Activated naive CD4-positive, alpha-beta T cell treated with anti-CD3 and anti-CD28 coated beads, Interleukin-2, amount 50 U/mL, for 24 hours (primary cell): Measurements from ENCODE around the gene GRIP1.

Experiments
- H3K27ac Mint-ChIP-seq: one replicate; pipeline ENCODE4 v1.8.0; 2021; ENCODE audit warnings: mild to moderate bottlenecking, mixed read lengths
- H3K27me3 Mint-ChIP-seq: one replicate; pipeline ENCODE4 v1.8.0; 2021; ENCODE audit warnings: mixed read lengths
- H3K36me3 Mint-ChIP-seq: one replicate; pipeline ENCODE4 v1.8.0; 2021; ENCODE audit warnings: mixed read lengths
- H3K4me1 Mint-ChIP-seq: one replicate; pipeline ENCODE4 v1.8.0; 2021; ENCODE audit warnings: mixed read lengths
- H3K4me3 Mint-ChIP-seq: one replicate; pipeline ENCODE4 v1.8.0; 2021; ENCODE audit warnings: mild to moderate bottlenecking, mixed read lengths
- H3K9me3 Mint-ChIP-seq: one replicate; pipeline ENCODE4 v1.8.0; 2021; ENCODE audit warnings: mixed read lengths

The GRIP1 gene

GRCh38 chr12:66640691-66641460, 38.0 kb downstream of the GRIP1 start:
- Mint-ChIP-seq H3K9me3 (no peaks in the 10 kb centered on the region), H3K36me3 (no peaks in the 10 kb centered on the region), H3K27me3 (peaks cover 1% of the 10 kb centered on the region), H3K27ac (no peak overlapping the region), H3K4me3 (no peak overlapping the region), H3K4me1 (no peaks in the 10 kb centered on the region)

- Mint-ChIP-seq H3K27me3 (peaks cover 1% of the 10 kb centered on the region), H3K27ac (no peak overlapping the region), H3K4me1 (no peaks in the 10 kb centered on the region), H3K36me3 (no peaks in the 10 kb centered on the region), H3K9me3 (no peaks in the 10 kb centered on the region), H3K4me3 (no peak overlapping the region)
Measured at GRCh38 chr12:66638666-66639065, 40.2 kb downstream of the GRIP1 start.

DNA sequence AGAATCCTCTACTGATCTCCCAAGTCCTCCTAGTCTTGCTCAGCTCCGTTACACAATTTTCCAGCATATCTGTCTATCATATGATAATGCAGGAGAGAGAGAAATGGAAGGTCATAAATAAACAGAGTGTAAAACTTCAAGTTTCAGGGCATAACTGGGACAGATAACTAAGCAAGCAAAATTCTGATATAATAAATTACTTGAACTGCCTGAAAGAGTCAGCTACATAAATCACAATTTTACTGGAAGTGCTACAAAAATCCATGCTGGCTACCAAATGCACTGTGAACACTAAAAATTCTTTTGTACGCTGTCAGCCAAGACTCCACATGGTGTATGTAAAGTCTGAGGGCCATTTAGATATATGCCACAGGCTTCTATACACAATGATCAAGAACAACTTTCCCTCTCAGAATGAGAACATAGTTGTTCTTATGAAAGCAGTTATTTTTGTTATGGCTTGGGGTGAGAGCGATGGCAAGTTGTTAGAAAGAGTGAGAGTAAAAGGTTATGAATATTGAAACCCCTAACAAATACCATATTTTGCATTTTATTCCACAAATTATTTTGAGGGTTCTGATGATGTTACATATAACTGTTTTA, 41.1 kb downstream of the GRIP1 start:
- H3K36me3 Mint-ChIP-seq: no peaks in the 10 kb centered on the region
- peaks cover 1% of the 10 kb centered on the region for H3K27me3 Mint-ChIP-seq
- no peaks in the 10 kb centered on the region for H3K4me1 Mint-ChIP-seq
- H3K4me3 Mint-ChIP-seq: no peak overlapping the region
- H3K9me3 Mint-ChIP-seq: no peaks in the 10 kb centered on the region
- H3K27ac Mint-ChIP-seq: no peak overlapping the region

GRCh38 chr12:66636771-66637170, 42.1 kb downstream of the GRIP1 start:
- no peak overlapping the region for H3K27ac Mint-ChIP-seq
- H3K4me1 Mint-ChIP-seq: no peaks in the 10 kb centered on the region
- H3K4me3 Mint-ChIP-seq: no peak overlapping the region
- peaks cover 2% of the 10 kb centered on the region for H3K27me3 Mint-ChIP-seq
- no peaks in the 10 kb centered on the region for H3K36me3 Mint-ChIP-seq
- H3K9me3 Mint-ChIP-seq: no peaks in the 10 kb centered on the region

- Mint-ChIP-seq H3K4me3 (no peak overlapping the region), H3K27ac (no peak overlapping the region), H3K36me3 (no peaks in the 10 kb centered on the region), H3K9me3 (no peaks in the 10 kb centered on the region), H3K4me1 (no peaks in the 10 kb centered on the region), H3K27me3 (peaks cover 2% of the 10 kb centered on the region)
Measured at GRCh38 chr12:66633676-66634075, 45.2 kb downstream of the GRIP1 start.

- no peak overlapping the region for H3K27ac Mint-ChIP-seq
- no peaks in the 10 kb centered on the region for H3K36me3 Mint-ChIP-seq
- H3K9me3 Mint-ChIP-seq: no peaks in the 10 kb centered on the region
- no peaks in the 10 kb centered on the region for H3K4me1 Mint-ChIP-seq
- no peak overlapping the region for H3K4me3 Mint-ChIP-seq
- peaks cover 1% of the 10 kb centered on the region for H3K27me3 Mint-ChIP-seq
Measured at GRCh38 chr12:66629138-66629870, 49.6 kb downstream of the GRIP1 start.

DNA sequence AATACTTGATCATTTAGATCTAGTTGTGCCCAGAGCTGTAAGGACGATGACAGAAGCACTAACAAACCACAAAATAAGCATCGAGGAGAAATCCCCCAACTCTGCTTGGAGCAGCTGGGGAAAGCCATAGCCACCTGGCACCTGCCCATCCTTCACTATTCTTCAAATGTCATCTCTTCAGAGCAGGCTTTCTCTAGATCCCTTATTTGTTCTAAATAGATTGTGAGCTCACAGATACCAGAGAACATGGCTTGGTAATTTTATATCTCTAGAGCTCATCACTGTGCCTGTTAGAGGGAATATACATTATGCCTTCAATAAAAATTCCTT, 50.9 kb downstream of the GRIP1 start:
- H3K4me1 Mint-ChIP-seq: no peaks in the 10 kb centered on the region
- H3K36me3 Mint-ChIP-seq: no peaks in the 10 kb centered on the region
- H3K27me3 Mint-ChIP-seq: peaks cover 1% of the 10 kb centered on the region
- H3K4me3 Mint-ChIP-seq: no peak overlapping the region
- no peak overlapping the region for H3K27ac Mint-ChIP-seq
- H3K9me3 Mint-ChIP-seq: no peaks in the 10 kb centered on the region

- Mint-ChIP-seq H3K36me3 (no peaks in the 10 kb centered on the region), H3K27ac (no peak overlapping the region), H3K4me3 (no peak overlapping the region), H3K27me3 (peaks cover 1% of the 10 kb centered on the region), H3K9me3 (no peaks in the 10 kb centered on the region), H3K4me1 (no peaks in the 10 kb centered on the region)
Measured at GRCh38 chr12:66627270-66627987, 51.4 kb downstream of the GRIP1 start.

DNA sequence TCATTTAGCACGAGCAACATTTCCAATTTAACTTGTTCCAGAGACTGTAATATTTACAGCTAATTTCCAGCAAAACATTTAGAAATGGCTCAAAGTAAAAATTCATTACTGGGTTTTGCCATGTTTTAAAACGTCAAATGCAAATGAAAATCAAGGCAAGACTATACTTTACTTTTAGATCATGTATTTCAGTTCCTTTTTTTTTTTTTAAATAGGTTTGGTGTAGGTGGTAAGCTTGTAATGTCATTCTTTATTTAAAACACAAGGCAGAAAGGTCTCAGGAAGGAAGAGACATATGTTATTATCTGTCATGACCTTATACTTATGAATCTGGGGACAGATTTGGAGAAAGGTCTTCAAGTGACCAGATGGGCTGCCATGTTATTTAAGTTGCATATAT, 54.1 kb downstream of the GRIP1 start:
- Mint-ChIP-seq H3K4me3 (no peak overlapping the region), H3K36me3 (no peaks in the 10 kb centered on the region), H3K4me1 (peaks cover 4% of the 10 kb centered on the region), H3K9me3 (no peaks in the 10 kb centered on the region), H3K27me3 (no peaks in the 10 kb centered on the region), H3K27ac (no peak overlapping the region)

DNA sequence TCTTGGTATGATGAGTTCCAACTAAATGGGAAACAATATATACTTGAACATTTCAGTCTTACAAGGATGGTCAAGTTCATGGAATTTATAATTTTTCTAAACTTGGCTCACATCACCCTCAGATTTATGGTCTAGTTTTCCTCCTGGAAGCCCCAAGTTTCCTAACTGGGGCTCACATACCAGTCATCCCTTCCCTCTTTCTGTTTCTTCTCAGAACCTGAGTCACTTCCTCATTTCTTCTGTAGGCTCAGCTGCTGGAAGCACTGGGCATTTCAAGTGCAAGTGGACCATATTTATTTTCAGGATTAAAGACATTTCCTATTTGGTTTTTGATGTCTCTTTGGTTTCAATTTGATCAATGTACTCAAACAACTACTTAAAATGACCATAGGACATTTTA, 55.4 kb downstream of the GRIP1 start:
- Mint-ChIP-seq H3K4me3 (no peak overlapping the region), H3K27ac (no peak overlapping the region), H3K27me3 (no peaks in the 10 kb centered on the region), H3K4me1 (peaks cover 4% of the 10 kb centered on the region), H3K36me3 (no peaks in the 10 kb centered on the region), H3K9me3 (no peaks in the 10 kb centered on the region)

GRCh38 chr12:66620688-66621087, 58.2 kb downstream of the GRIP1 start:
- H3K4me1 Mint-ChIP-seq: peaks cover 4% of the 10 kb centered on the region
- no peak overlapping the region for H3K27ac Mint-ChIP-seq
- H3K27me3 Mint-ChIP-seq: no peaks in the 10 kb centered on the region
- no peaks in the 10 kb centered on the region for H3K36me3 Mint-ChIP-seq
- no peak overlapping the region for H3K4me3 Mint-ChIP-seq
- no peaks in the 10 kb centered on the region for H3K9me3 Mint-ChIP-seq

DNA sequence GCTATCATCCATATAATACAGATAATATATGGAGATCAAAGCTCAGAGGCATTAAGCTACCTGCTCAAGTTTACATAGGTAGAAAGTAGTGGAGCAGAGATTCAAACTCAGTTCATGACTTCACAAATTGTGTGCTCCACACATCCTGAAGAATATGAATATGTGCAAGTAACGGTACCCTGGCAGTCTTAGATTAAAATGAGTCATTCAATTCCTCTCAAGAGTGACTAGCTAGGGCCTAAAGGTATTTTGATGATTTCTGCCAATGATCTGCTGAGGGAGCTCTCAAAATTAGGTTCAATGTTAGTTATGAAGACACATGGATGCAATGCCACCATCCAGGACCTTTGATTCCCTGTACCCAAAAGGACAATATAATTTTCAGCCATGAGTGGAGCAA, 58.9 kb downstream of the GRIP1 start:
- no peak overlapping the region for H3K4me3 Mint-ChIP-seq
- H3K27me3 Mint-ChIP-seq: no peaks in the 10 kb centered on the region
- H3K27ac Mint-ChIP-seq: no peak overlapping the region
- H3K9me3 Mint-ChIP-seq: no peaks in the 10 kb centered on the region
- no peaks in the 10 kb centered on the region for H3K36me3 Mint-ChIP-seq
- H3K4me1 Mint-ChIP-seq: peaks cover 4% of the 10 kb centered on the region

- peaks cover 4% of the 10 kb centered on the region for H3K4me1 Mint-ChIP-seq
- no peak overlapping the region for H3K4me3 Mint-ChIP-seq
- H3K27ac Mint-ChIP-seq: no peak overlapping the region
- H3K36me3 Mint-ChIP-seq: no peaks in the 10 kb centered on the region
- no peaks in the 10 kb centered on the region for H3K27me3 Mint-ChIP-seq
- no peaks in the 10 kb centered on the region for H3K9me3 Mint-ChIP-seq
Measured at GRCh38 chr12:66617991-66618390, 60.9 kb downstream of the GRIP1 start.

DNA sequence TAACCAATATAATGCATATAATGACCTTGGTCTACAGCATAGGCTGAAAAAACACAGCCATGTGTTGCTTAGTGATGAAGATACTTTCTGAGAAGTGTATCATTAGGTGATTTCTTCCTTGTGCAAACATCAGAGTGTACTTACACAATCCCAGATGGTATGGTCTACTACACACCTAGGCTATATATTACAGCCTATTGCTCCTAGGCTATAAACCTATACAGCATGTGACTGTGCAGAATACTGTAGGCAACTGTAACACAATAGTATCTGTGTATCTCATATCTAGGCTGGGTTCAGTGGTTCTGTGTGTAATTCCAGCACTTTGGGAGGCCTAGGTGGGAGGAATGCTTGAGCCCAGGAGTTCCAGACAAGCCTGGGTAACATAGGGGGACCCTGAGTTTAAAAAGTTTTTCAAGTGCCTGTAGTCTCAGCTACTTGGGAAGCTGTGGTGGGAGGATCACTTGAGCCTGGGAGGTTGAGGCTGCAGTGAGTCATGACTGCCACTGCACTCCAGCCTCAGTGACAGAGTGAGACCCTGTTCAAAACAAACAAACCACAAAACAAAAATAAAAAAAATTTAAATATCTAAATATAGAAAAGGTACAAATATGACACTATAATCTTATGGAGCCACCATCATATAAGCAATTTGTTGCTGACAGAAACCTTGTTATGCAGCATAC, 66.6 kb downstream of the GRIP1 start:
- Mint-ChIP-seq H3K4me1 (no peaks in the 10 kb centered on the region), H3K27ac (no peak overlapping the region), H3K4me3 (no peak overlapping the region), H3K9me3 (no peaks in the 10 kb centered on the region), H3K27me3 (no peaks in the 10 kb centered on the region), H3K36me3 (no peaks in the 10 kb centered on the region)

DNA sequence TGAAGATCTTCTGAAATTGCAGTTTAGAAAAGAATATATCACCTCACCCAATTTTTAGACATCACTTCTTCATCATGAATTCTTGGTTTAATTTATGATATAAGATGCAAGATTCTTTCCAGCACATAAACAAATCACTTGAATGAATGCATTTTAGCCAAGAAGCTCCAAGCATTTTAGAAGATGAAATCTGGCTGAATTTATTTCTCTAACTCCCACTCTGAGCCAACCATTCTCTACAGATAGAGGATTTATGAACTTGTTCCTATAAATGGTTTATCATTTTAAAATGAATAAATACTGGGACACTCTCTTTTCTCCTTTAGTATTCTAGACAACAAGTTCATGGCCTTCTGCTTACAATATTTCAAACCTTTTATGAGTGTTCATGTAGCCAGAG, 71.7 kb downstream of the GRIP1 start:
- H3K27ac Mint-ChIP-seq: no peak overlapping the region
- no peaks in the 10 kb centered on the region for H3K9me3 Mint-ChIP-seq

More for the DNA sequence above, 71.7 kb downstream of the GRIP1 start:
- Mint-ChIP-seq H3K27me3 (no peaks in the 10 kb centered on the region), H3K36me3 (no peaks in the 10 kb centered on the region), H3K4me1 (no peaks in the 10 kb centered on the region), H3K4me3 (no peak overlapping the region)
